Measurements from ENCODE around the gene RTP5. TPM values are rescaled to one million over a fixed set of nuclear protein-coding genes. Genes with fewer than 3 reads are reported as not detected.
"Not testable (repeated sequence)": the region's sequence is repeated elsewhere in the genome, so short reads cannot be mapped to it uniquely, and the experiment has no call there.

The RTP5 gene
- total RNA-seq, 1 experiment from 2014 or later: not detected

DNA sequence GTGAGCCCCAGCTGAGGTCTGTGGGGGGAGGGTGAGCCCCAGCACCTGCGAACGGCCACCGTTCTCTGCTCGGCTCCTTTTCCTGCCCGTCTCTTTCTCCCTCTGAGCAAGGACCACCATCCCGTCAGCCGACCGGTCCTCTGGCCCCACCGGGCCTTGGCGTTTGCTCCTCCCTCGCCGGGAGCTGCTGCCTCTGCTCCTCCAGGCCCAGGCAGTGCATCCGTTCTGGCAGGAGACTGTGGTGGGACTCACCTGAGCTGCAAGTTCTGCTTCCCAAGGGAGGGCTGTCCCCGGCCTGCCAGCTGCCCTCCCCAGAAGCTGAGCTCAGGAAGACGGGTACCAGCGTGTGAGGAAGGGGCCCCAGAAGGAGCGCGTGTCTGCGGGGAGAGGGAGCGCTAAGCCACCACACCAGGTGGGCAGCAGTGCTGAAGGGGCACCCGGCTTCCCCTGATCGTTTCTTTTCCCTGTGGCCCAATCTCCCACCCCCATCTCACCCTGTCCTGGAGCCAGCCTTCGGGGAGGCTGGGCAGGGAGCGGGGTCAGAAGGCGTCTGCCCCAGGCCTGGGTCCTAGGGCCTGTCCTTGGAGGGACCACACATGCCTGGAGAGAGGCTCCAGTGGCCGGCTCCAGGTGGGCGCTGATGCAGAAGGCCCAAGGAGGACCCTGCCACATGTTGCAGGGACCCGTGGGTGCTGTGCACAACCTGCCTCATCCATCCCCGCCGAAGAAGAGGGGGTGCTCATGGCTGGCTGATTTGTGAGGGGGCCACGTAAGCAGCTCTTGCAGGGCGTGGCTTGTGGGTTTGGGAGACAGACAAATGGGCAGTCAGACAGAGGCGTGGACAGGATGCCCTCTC is 2.5 kb upstream of the RTP5 start:
- Histone ChIP-seq H3K4me3 (no peak overlapping the region), H3K27ac (no peak overlapping the region), H3K9me3 (replicated peaks) (no peaks in the 10 kb centered on the region), H3K4me1 (replicated peaks) (peaks cover 11% of the 10 kb centered on the region), H3K27me3 (replicated peaks) (peaks cover 60% of the 10 kb centered on the region), H3K36me3 (no peaks in the 10 kb centered on the region)
- DNase-seq (ENCODE audit: low read depth in 1 of 2, low spot score in 2 of 2): no peak

DNA sequence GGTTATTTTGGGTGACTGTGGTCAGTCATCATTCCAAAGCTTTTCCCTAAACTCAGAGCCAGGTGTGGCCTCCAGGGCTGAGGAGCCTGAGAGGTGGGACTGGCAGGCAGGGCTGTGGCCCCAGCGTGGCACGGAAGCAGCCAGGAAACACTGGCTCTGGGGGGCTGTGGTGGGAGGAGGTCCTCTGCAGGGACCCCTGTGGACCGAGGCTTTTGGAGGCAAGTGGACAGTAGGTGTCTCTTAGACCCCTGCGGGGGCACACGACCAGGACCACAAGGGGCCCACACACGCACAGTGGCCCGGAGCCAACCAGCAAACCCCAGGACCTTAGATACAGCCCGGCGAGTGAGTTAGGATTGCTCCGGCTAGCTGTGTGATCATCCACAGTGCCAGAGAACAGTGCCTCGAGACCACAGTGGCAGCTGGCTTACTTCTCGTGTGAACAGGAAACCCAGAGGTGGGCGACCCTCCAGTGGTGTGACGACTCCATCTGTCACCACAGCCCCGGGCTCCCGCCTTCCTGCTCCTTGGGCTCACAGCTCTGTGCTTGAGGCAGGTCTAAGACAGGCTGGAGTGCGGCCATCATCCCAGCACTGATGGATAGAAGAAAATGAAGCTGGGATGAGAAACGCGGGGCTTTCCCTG is 1.6 kb upstream of the RTP5 start:
- Histone ChIP-seq H3K27ac (no peak overlapping the region), H3K4me3 (no peak overlapping the region), H3K9me3 (replicated peaks) (no peaks in the 10 kb centered on the region; the same call in 1 of the 2 replicates), H3K4me1 (replicated peaks) (peaks cover 11% of the 10 kb centered on the region), H3K36me3 (no peaks in the 10 kb centered on the region), H3K27me3 (replicated peaks) (peaks cover 60% of the 10 kb centered on the region)
- no peak for DNase-seq (ENCODE audit: low read depth in 1 of 2, low spot score in 2 of 2)

DNA sequence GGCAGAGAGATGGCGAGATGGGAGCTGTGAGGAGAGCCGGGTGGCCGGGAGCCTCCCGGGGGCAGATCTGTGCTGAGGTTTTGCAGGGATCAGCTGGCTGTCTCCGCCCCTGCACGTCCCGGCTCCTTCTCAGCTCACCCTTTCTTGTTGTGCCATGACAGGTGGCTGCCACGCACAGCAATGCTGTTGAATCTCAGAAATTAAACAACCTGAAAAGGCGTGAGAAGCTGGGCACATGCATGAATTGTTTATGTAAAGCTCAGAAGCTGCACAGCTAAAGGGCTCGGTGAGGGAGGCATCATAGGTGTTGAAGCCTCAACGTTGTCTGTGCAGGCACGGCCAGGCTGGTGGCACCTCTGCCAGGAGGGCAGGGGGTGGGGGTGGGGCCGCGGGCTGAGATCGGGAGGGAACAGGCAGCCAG is 858 bp upstream of the RTP5 start:
- Histone ChIP-seq H3K27ac (no peak overlapping the region), H3K4me1 (replicated peaks) (peaks cover 6% of the 10 kb centered on the region), H3K36me3 (no peaks in the 10 kb centered on the region), H3K9me3 (replicated peaks) (no peaks in the 10 kb centered on the region; the same call in 1 of the 2 replicates), H3K4me3 (no peak overlapping the region), H3K27me3 (replicated peaks) (peaks cover 52% of the 10 kb centered on the region)
- DNase-seq (ENCODE audit: low read depth in 1 of 2, low spot score in 2 of 2): no peak

DNA sequence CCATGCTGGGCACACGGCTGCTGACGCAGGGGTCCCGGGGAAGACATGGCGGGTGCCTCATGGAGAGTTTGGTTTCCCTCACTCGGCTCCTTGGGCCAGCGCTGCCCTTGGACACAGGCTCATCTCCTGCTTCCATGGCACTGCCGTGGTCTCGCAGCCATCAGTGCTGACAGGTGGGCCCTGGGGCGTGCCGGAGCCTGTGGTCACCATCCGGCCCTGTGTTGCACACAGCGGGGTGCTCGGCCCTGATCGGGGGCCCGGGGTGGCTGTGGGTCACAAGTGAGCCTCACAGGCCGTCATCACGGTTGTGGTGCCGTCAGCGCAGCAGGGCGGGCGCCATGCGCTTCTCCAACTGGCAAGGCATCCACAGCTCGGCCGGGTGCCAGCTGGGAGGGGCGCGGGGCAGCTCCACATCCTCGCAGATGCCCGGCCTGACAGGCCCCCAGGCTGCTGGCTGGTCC is 582 bp downstream of the RTP5 start:
- Histone ChIP-seq H3K4me3 (no peak overlapping the region), H3K4me1 (replicated peaks) (no peaks in the 10 kb centered on the region), H3K9me3 (replicated peaks) (no peaks in the 10 kb centered on the region; the same call in 1 of the 2 replicates), H3K36me3 (no peaks in the 10 kb centered on the region), H3K27me3 (replicated peaks) (peaks cover 48% of the 10 kb centered on the region), H3K27ac (no peak overlapping the region)
- no peak for DNase-seq (ENCODE audit: low read depth in 1 of 2, low spot score in 2 of 2)

DNA sequence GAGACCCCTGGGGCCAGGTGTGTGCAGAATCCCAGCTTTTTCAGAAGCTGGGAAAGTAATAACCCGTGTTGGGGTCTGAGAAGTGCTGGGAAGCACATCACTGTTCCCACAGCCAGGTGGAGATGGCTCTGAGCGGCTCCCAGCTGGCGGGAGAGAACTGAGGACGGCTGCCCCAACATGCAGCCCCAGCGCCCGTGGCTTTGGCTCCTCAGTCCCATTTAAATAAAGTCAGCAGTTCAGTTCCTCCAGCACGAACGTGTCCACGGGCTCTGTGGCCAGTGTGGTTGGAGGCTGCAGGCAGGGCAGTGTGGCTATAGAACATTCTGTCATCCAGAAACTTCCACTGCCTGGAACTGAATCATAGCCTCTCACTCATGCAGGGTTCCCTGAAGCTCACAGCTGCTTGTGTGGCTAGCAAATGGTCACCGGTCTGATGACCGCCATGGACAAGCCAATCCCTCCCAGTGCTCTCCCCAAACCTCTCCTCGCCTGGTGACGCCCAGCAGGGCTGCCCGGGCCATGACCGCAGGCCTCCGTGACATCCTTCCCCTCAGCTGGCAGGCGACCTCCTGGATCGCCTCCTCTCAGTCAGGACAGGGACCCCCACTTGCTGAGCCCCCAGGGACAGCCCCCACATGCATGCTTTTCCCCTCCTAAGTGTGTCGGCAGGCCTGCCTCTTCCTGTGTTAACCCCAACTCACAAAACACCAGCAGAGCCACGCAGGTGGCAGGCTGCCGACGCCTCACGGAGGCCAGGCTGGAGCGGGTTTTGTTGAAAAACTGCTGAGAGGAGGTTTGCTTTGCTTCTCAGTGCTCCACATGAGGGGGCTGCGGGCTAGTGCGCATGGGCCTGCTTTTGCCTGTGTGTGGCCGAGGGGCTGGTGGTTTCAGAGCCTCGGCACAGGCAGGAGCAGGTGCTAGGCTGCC is 1.3 kb downstream of the RTP5 start:
- no peaks in the 10 kb centered on the region; the same call in 1 of the 2 replicates for H3K9me3 ChIP-seq (replicated peaks)
- H3K4me1 ChIP-seq (replicated peaks): no peaks in the 10 kb centered on the region
- H3K4me3 ChIP-seq: no peak overlapping the region
- no peak overlapping the region for H3K27ac ChIP-seq
- H3K27me3 ChIP-seq (replicated peaks): peaks cover 45% of the 10 kb centered on the region
- no peak for DNase-seq (ENCODE audit: low read depth in 1 of 2, low spot score in 2 of 2)
- H3K36me3 ChIP-seq: no peaks in the 10 kb centered on the region

DNA sequence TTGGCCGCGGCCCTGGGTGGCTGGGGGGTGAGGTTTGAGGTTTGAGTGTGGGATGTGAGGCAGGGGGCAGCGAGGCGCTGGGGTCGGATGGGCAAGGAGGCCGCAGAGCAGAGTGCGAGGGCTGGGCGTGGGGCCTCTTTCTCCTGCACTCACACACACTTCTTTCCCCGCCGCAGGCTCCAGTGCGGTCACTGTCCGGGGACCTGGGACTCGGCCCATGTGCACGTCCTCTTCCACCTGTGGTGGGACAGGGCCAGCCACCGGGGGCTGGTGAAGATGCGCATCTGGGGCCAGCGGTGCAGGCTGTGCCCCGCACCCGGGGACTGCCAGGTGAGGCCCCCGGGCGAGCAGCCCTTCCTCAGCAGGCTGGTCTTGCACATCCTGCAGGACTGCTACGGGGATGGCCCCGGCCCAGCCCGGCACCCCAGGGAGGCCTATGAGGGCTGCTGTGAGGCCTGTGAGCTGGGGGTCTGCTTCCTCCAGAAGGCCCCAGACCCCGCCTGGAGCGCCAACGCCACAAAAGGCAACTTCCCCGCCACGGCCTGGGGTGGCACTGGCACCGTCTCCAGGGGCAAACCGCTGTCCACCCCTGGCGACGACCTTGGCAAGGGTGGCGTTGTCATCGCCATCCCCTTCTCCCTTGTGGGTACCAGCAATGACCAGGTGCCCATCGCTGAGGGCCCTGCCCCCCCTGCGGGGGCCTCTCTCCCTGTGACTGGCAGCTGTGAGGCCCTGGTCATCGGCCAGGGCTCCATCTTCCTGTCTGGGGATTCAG is 2.2 kb downstream of the RTP5 start:
- H3K27ac ChIP-seq: no peak overlapping the region
- H3K4me1 ChIP-seq (replicated peaks): no peaks in the 10 kb centered on the region
- no peaks in the 10 kb centered on the region; the same call in 1 of the 2 replicates for H3K9me3 ChIP-seq (replicated peaks)
- no peak for DNase-seq (ENCODE audit: low read depth in 1 of 2, low spot score in 2 of 2)
- no peaks in the 10 kb centered on the region for H3K36me3 ChIP-seq
- peaks cover 42% of the 10 kb centered on the region for H3K27me3 ChIP-seq (replicated peaks)
- H3K4me3 ChIP-seq: no peak overlapping the region

DNA sequence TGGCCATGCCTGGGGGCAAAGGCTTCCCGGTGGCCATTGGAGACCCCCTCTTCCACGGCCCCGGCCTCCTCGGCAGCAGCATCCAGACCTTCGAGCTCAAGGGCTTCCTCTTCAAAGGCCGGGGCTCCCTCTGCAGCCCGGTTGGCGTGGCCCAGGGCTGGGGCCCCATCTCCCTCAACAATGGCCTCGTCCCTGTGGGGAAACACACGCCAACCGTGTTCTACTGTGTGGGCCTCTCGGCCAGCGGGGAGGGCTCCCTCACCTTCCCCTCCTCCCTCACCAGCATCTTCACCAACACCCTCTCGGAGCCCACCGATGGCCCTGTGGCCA is 2.7 kb downstream of the RTP5 start:
- no peaks in the 10 kb centered on the region for H3K36me3 ChIP-seq
- no peaks in the 10 kb centered on the region for H3K4me1 ChIP-seq (replicated peaks)
- H3K27ac ChIP-seq: no peak overlapping the region
- no peak for DNase-seq (ENCODE audit: low read depth in 1 of 2, low spot score in 2 of 2)
- peaks cover 37% of the 10 kb centered on the region for H3K27me3 ChIP-seq (replicated peaks)
- no peak overlapping the region for H3K4me3 ChIP-seq
- H3K9me3 ChIP-seq (replicated peaks): no peaks in the 10 kb centered on the region; the same call in 1 of the 2 replicates

DNA sequence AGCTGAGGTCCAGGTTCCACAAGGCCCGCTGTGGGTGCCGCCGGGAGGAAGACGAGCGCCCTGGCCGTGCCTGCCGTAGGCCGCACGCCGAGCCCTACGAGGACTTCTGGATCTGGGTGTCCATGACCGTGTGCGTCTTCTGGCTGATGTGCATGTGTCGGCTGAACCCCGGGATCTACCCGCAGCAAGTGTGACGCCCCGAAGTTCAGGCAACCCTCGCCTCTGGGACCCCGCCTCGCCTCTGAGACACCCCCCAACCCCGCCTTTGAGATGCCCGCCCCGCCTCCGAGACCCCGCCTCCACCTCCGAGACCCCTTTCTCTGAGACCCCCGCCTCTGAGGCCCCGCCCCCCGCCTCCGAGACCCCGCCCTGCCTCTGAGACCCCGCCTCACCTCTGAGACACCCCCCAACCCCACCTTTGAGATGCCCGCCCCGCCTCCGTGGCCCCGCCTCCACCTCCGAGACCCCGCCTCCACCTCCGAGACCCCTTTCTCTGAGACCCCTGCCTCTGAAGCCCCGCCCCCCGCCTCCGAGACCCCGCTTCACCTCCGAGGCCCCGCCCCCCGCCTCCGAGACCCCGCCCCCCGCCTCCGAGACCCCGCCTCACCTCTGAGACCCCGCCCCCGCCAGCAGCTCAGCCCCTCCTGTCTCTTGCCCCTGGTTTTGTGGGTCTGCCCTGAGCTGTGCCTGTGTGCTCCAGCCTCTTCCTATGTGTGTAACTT is 3.7 kb downstream of the RTP5 start:
- DNase-seq (ENCODE audit: low read depth in 1 of 2, low spot score in 2 of 2): no peak
- peaks cover 28% of the 10 kb centered on the region for H3K27me3 ChIP-seq (replicated peaks)
- H3K9me3 ChIP-seq (replicated peaks): no peaks in the 10 kb centered on the region; the same call in 1 of the 2 replicates
- no peaks in the 10 kb centered on the region for H3K36me3 ChIP-seq
- no peak overlapping the region for H3K27ac ChIP-seq
- H3K4me1 ChIP-seq (replicated peaks): no peaks in the 10 kb centered on the region
- H3K4me3 ChIP-seq: no peak overlapping the region

DNA sequence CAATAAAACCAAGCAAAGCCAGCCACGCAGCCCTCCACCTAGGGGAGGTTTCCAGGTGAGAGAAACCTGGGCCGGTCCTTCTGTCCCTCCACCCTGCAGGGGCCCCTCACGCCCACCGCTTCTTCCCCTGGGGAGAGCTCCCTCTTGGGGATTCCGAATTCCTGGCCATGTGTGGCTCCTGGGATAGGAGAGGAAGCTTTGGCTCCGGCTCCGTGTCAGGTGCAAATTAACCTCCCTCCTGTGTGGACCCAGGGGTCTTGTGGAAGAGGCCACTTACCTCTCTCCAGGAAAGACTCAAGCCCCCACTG is 4.2 kb downstream of the RTP5 start:
- Histone ChIP-seq H3K36me3 (no peaks in the 10 kb centered on the region), H3K27ac (no peak overlapping the region), H3K9me3 (replicated peaks) (no peaks in the 10 kb centered on the region; the same call in 1 of the 2 replicates), H3K4me1 (replicated peaks) (no peaks in the 10 kb centered on the region), H3K27me3 (replicated peaks) (peaks cover 23% of the 10 kb centered on the region), H3K4me3 (no peak overlapping the region)
- no peak for DNase-seq (ENCODE audit: low read depth in 1 of 2, low spot score in 2 of 2)

DNA sequence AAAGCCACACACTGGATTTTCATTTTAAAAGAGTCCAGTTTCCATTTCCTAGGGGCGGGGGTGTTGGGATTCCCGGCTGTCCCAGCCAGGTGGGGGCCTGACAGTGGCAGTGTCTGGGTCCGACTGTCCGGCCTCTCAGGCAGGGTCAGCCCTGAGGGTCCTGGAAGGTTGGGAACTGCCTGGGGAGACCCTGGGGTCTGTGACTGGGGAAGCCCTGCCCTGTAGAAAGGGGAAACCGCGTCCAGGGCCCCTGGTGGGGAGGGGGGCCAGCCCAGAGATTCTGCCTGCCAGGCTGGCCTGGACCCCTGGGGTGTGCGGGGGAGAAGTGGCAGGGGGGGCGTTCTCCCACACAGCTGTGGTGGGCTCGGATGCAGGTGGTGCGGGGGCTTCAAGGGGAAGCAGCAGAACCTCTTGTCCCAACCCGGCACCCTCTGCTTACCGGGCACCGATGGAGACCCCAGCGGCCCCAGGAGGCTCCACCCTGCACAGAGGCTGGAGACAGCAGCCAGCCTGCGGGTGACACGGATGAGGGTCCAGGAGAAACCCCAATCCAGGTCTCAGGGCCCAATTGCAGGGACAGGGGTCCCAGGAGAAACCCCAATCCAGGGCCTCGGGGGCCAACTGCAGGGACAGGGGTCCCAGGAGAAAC is 4.9 kb downstream of the RTP5 start:
- H3K36me3 ChIP-seq: no peaks in the 10 kb centered on the region
- no peak for DNase-seq (ENCODE audit: low read depth in 1 of 2, low spot score in 2 of 2)
- no peak overlapping the region for H3K27ac ChIP-seq
- no peak overlapping the region for H3K4me3 ChIP-seq
- H3K27me3 ChIP-seq (replicated peaks): peaks cover 17% of the 10 kb centered on the region
- H3K9me3 ChIP-seq (replicated peaks): no peaks in the 10 kb centered on the region; the same call in 1 of the 2 replicates
- no peaks in the 10 kb centered on the region for H3K4me1 ChIP-seq (replicated peaks)

DNA sequence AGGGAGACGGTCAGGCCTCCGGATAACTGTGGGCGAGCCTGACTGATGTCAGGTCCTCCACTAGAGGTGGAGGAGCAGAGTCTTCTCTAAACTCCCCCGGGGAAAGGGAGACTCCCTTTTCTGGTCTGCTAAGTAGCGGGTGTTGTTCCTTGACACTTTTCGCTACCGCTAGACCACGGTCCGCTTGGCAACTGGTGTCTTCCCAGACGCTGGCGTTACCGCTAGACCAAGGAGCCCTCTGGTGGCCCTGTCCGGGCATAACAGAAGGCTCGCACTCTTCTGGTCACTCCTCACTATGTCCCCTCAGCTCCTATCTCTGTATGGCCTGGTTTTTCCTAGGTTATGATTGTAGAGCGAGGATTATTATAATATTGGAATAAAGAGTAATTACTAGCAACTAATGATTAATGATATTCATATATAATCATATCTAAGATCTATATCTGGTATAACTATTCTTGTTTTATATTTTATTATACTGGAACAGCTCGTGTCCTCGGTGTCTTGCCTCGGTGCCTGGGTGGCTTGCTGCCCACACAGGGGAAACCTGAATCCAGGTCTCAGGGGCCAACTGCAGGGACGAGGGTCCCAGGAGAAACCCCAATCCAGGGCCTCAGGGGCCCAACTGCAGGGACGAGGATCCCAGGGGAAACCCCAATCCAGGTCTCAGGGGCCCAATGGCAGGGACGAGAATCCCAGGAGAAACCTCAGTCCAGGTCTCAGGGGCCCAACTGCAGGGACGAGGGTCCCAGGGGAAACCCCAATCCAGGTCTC is 6.4 kb downstream of the RTP5 start:
- H3K9me3 ChIP-seq (replicated peaks); H3K4me3 ChIP-seq; H3K4me1 ChIP-seq (replicated peaks); H3K27me3 ChIP-seq (replicated peaks); DNase-seq (ENCODE audit: low read depth in 1 of 2, low spot score in 2 of 2); H3K36me3 ChIP-seq; H3K27ac ChIP-seq: not testable (repeated sequence)

All from SJSA1 (cell line).